Duodenal mucosa (tissue), 2 donors: ENCODE data around the gene ASAH2B.
"Not testable (repeated sequence)": the region's sequence is repeated elsewhere in the genome, so short reads cannot be mapped to it uniquely, and the experiment has no call there.

Experiments
- H3K27ac ChIP-seq: one replicate; pipeline ENCODE4 v1.7.0; 2013; ENCODE audit warnings: low read depth, low read length
- H3K27me3 ChIP-seq, 2 donors: one replicate each; pipeline ENCODE4 v1.7.0; 2013; ENCODE audit warnings: low read length in 2 of 2, control low read depth in 1 of 2; ENCODE audit not compliant: insufficient read depth in 2 of 2, control insufficient read depth in 1 of 2
- H3K36me3 ChIP-seq, 2 donors: one replicate each; pipeline ENCODE4 v1.7.0; 2013; ENCODE audit warnings: low read length in 2 of 2, control low read depth in 1 of 2; ENCODE audit not compliant: insufficient read depth in 2 of 2, control insufficient read depth in 1 of 2
- H3K4me1 ChIP-seq, 2 donors: one replicate each; pipeline ENCODE4 v1.7.0; 2013; ENCODE audit warnings: low read length in 2 of 2, control low read depth in 1 of 2; ENCODE audit not compliant: insufficient read depth in 2 of 2, control insufficient read depth in 1 of 2
- H3K4me3 ChIP-seq, 2 donors: one replicate each; pipeline ENCODE4 v1.7.0; 2013; ENCODE audit warnings: low read length in 2 of 2, low read depth in 1 of 2
- H3K9ac ChIP-seq, 2 donors: one replicate each; pipeline ENCODE4 v1.7.0; 2013; ENCODE audit warnings: low read length in 2 of 2, low read depth in 1 of 2
- H3K9me3 ChIP-seq, 2 donors: one replicate each; pipeline ENCODE4 v1.7.0; 2013; ENCODE audit warnings: low read length in 2 of 2, control low read depth in 1 of 2; ENCODE audit not compliant: control insufficient read depth in 1 of 2

The ASAH2B gene

DNA sequence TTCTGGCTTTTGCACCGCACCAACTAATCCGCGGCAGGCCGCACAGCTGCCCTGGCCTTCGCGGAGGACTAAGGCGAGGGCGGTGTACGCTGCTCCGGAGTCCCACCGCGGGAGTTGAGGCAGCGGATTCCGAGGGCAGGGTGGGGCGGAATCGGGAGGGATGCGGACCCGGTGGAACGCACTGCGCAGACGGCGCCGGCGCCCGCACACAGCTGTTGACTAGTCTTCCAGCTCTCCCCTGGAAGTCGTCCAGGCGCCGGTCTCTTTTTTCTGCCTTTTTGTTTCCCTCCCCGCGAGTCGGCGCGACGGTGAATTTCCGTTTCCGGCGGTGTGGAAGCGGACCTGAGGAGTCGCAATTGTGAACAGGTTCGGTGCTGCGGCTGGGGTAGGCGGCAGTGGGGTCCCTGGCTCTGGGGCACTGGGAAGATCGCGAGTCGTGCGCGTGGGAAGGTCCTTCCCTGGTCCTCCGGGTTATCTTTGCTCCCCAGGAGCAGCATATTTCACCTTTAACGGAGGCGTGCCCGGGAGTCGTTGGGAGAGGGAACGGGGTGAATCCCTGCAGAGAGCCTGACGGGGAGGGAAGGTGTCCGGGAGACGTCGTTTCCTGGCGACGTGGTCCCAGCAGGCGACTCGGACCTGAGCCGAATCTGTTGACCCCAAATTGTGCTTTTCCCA, at the start of gene ASAH2B:
Gene ASAH2B (plus strand): TSS at position 319 of the 675 bp plus-strand sequence. CDS start 5,195 bp downstream, outside the sequence.
- Histone ChIP-seq H3K4me1 (peaks cover 0 to 3% of the 10 kb centered on the region in 2 donors), H3K4me3 (peak within 1 kb of the TSS; percentile 77 to 94), H3K9ac (peak within 1 kb of the TSS; percentile 63 to 84), H3K36me3 (no peaks in the 10 kb centered on the region), H3K9me3 (no peaks in the 10 kb centered on the region), H3K27ac (peak within 1 kb of the TSS; percentile 22), H3K27me3 (no peaks in the 10 kb centered on the region)

DNA sequence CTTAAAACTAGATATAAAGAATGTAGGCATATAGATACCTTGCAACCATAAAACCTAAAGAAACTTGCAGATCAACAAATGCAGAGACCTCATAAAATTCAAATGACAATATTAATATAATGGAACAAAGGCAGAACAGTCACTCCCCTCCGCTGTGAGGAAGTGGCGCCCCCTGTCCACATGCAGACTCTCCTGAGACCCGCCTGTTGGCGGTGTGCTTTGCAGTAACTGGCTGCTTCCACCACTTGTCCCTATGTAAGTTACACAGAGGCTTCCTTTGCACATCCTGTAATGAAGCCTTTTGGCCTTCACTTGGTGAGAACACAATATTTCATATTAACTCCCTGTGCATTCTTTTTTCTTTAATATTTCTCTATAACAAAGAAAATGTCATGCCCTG, 41.9 kb upstream of the ASAH2B start:
- H3K4me3 ChIP-seq, H3K9ac ChIP-seq, H3K27me3 ChIP-seq, H3K27ac ChIP-seq, H3K4me1 ChIP-seq, H3K36me3 ChIP-seq, H3K9me3 ChIP-seq: not testable (repeated sequence)

DNA sequence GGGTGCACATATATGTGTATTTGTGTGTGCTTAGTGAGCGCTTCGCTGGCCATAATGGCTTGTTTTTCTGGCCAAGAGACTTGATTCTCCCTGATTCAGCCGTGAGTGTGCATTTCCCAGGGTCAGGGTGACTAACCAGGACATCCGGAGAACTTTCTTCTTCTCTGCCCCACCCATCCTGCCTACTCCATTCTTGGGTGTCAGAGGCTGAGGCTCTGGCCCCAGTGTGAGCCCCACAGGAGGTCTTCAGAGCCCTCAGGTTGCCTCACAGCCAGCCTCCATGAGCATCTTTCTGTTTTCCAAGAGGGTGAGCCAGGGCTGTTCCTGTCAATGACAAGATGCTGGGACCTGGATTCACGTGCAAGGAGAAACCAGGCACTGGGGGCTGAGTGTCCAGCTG, 37.8 kb upstream of the ASAH2B start:
- not testable (repeated sequence) for H3K9me3 ChIP-seq, H3K27ac ChIP-seq, H3K4me1 ChIP-seq, H3K9ac ChIP-seq, H3K4me3 ChIP-seq, H3K27me3 ChIP-seq, H3K36me3 ChIP-seq

DNA sequence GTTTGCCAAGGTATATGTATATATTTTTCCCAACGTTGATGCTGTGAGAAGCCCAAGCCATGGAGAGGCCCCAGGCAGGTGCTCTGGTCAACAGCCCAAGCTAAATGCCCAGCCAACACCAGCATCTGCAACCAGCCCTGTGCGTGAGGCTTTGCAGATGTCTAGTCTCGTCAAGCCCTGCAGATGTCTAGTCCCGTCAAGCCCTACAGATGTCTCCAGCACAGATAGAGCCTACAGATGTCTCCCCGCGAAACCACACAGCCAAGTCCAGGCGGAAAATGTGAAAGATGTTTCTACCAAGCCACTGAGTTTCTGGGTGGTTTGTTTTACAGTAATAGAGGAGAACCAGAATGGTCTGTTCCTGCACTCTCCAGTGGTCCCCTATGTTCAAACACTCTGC, 36.7 kb upstream of the ASAH2B start:
- not testable (repeated sequence) for H3K4me1 ChIP-seq, H3K36me3 ChIP-seq, H3K9me3 ChIP-seq, H3K27ac ChIP-seq, H3K27me3 ChIP-seq, H3K9ac ChIP-seq, H3K4me3 ChIP-seq

DNA sequence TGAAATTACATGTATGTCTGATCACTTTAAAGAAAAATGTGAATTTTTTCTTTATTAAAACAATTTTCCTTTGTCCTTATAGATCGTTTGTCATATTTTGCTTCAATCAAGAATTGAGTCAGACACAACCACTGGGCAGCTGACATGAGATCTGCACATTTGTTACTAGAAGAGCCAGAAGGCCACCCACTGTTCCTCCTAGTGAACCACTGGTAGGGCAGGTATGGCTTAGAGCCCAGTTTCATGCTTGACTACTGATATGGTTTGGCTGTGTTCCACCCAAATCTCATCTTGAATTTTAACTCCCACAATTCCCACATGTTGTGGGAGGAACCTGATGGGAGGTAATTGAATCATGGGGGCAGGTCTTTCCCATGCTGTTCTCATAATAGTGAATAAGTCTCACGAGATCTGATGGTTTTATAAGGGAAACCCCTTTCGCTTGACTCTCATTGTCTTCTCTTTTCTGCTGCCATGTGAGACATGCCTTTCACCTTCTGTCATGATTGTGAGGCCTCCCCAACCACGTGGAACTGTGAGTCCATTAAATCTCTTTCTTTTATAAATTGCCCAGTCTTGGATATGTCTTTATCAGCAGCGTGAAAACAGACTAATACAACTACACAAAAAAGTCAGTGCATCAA, 35.2 kb upstream of the ASAH2B start:
- H3K27me3 ChIP-seq, H3K9me3 ChIP-seq, H3K4me1 ChIP-seq, H3K36me3 ChIP-seq, H3K9ac ChIP-seq, H3K4me3 ChIP-seq, H3K27ac ChIP-seq: not testable (repeated sequence)

DNA sequence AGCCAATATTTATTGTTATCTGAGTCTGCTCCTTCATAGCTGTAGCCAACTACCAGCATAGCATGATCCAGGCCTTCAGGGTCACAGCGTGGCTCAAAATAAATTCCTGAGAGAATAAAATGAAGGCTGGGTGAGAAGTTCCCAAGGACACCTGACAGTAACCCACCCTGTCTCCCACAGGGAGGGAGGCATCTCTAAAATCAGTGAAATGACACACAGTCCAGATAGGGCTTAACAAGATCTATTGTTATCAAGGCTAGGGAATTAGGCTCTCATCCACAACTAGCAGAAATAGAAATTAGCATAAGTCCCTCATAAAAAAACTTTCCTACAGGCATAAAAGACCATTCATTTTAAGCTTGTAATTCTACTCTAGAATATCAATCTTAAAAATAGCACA, 33.7 kb upstream of the ASAH2B start:
- H3K36me3 ChIP-seq, H3K9ac ChIP-seq, H3K4me1 ChIP-seq, H3K27ac ChIP-seq, H3K9me3 ChIP-seq, H3K4me3 ChIP-seq, H3K27me3 ChIP-seq: not testable (repeated sequence)

DNA sequence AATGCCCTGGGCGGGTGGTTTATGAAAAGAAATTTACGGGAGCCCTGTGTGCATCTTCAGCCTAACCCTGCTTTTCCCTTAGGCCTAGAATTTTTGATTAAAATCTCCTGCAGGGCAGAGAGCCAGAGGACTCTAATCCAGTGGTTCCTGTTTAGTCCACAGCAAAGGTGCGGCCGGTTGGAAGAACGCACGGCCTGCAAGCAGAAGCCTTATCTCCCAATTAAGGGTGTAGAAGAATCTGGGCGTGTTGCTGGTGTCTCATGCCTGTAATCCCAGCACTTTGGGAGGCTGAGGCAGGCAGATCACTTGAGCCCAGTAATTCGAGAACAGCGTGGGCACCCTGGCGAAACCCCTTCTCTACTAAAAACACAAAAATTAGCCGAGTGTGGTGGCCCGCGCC, 29.5 kb upstream of the ASAH2B start:
- not testable (repeated sequence) for H3K27ac ChIP-seq, H3K9me3 ChIP-seq, H3K4me3 ChIP-seq, H3K36me3 ChIP-seq, H3K4me1 ChIP-seq, H3K9ac ChIP-seq, H3K27me3 ChIP-seq

DNA sequence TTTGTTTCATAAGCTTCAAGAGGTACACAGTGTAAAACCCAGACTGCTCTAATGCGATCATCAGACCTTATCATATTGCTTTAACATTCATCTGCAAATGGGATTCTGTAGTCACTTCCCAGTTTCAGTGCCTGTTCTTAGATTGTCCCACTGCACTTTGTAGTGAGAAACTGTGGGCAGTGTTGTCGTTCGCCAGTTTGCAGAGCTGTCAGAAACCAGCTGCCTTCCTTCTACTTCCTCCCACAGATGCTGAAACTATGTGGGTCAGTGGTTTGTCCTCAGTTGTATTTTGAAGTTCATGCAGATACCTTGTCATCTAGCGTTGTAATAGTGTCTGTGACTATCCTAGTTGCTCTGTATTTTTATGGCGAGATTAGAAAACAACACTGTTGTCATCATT, 15.9 kb upstream of the ASAH2B start:
- H3K27me3 ChIP-seq, H3K4me1 ChIP-seq, H3K27ac ChIP-seq, H3K9ac ChIP-seq, H3K36me3 ChIP-seq, H3K9me3 ChIP-seq, H3K4me3 ChIP-seq: not testable (repeated sequence)

DNA sequence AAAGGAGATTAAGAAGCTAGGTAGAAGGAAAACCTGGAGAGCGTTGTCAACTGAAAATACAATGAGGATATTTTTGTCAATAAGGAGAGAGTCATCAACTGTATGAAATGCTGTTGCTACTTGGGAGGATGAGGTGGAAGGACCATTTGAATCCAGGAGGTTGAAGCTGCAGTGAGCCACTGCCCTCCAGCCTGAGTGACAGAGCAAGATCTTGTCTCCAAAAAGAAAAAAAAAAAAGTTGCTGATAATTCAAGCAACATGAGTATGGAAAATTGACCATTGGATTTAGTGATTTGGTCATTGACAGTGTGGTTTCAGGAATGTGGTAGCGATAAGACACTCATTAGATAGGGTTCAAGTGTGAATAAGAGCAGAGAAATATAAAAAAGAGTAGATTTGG, 11.6 kb upstream of the ASAH2B start:
- not testable (repeated sequence) for H3K4me1 ChIP-seq, H3K36me3 ChIP-seq, H3K9me3 ChIP-seq, H3K4me3 ChIP-seq, H3K9ac ChIP-seq, H3K27me3 ChIP-seq, H3K27ac ChIP-seq

DNA sequence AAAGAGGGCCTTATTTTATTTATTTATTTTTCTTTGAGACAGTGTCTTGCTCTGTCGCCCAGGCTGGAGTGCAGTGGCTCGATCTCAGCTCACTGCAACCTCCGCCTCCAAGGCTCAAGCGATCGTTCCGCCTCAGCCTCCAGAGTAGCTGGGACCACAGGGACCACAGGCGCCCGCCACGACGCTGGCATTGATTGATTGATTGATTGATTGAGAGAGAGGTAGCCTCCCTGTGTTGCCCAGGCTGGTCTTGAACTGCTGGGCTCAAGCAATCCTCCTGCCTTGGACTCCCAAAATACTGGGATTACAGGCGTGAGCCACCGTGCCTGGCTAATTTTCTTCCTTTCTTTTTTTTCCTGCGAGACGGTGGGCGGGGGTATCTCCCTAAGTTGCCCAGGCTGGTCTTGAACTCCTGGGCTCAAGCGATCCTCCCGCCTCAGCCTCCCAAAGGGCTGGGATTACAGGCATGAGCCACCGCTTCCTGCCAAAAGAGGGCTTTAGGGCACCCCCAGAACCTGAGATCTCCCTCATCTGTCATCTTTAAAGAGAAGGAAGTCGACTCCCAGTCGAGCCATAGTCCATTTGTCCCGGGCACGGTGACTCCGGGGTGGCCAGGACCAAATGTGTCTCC, 634 bp upstream of the ASAH2B start:
- not testable (repeated sequence) for H3K9me3 ChIP-seq, H3K27me3 ChIP-seq, H3K27ac ChIP-seq, H3K36me3 ChIP-seq, H3K4me1 ChIP-seq
- peak overlapping the region; percentile 77 to 94 for H3K4me3 ChIP-seq
- H3K9ac ChIP-seq: peak overlapping the region; percentile 63 to 84
